ENCODE results near the gene DNASE2B. TPM values are rescaled to one million over a fixed set of nuclear protein-coding genes. Genes with fewer than 3 reads are reported as not detected.

Gene DNASE2B
- total and polyA plus RNA-seq, 10 donors = 0.13 to 4.6 (median 0.50) TPM; not detected in 2

DNA sequence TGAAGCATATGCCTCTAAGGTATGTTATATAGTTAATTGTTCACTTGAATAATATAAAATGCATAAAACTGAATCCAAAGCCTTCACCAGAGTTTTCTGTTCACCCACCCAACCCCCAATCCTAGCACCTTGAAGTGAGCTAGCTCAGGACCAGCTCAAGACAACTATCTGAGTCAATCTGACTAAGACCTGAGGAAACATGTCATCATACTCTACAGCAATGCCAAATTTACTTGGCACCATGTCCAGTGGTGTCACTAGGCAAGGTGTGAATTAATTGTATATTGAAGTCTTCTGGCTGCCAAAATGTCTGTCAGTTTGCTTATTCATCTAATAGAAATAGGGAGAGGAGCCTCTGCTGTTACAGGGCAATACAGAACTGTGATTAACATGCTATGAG lies 3.8 kb downstream of the DNASE2B start:
- no peak overlapping the region for H3K27ac ChIP-seq
- TF ChIP-seq POLR2A (IDR thresholded peaks at IDR 0.05) = no peak
- TF ChIP-seq, protein P1, sequence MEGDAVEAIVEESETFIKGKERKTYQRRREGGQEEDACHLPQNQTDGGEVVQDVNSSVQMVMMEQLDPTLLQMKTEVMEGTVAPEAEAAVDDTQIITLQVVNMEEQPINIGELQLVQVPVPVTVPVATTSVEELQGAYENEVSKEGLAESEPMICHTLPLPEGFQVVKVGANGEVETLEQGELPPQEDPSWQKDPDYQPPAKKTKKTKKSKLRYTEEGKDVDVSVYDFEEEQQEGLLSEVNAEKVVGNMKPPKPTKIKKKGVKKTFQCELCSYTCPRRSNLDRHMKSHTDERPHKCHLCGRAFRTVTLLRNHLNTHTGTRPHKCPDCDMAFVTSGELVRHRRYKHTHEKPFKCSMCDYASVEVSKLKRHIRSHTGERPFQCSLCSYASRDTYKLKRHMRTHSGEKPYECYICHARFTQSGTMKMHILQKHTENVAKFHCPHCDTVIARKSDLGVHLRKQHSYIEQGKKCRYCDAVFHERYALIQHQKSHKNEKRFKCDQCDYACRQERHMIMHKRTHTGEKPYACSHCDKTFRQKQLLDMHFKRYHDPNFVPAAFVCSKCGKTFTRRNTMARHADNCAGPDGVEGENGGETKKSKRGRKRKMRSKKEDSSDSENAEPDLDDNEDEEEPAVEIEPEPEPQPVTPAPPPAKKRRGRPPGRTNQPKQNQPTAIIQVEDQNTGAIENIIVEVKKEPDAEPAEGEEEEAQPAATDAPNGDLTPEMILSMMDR (IDR thresholded peaks at IDR 0.05 in 8 of 11, conservative IDR thresholded peaks at IDR 0.05 in 3 of 11) = no peak
- TF ChIP-seq POLR2AphosphoS5 (IDR thresholded peaks at IDR 0.05) = no peak
- H3K4me3 ChIP-seq = no peak overlapping the region
- H3K36me3 ChIP-seq = no peaks in the 10 kb centered on the region
- DNase-seq = no peak
- intact Hi-C loops (cut with DNase I; ENCODE audit: low total_unique reads) = no loop called here
- H3K9me3 ChIP-seq = no peaks in the 10 kb centered on the region
- no peaks in the 10 kb centered on the region for H3K4me1 ChIP-seq
- no peaks in the 10 kb centered on the region for H3K27me3 ChIP-seq (replicated peaks in 1 of 7)

DNA sequence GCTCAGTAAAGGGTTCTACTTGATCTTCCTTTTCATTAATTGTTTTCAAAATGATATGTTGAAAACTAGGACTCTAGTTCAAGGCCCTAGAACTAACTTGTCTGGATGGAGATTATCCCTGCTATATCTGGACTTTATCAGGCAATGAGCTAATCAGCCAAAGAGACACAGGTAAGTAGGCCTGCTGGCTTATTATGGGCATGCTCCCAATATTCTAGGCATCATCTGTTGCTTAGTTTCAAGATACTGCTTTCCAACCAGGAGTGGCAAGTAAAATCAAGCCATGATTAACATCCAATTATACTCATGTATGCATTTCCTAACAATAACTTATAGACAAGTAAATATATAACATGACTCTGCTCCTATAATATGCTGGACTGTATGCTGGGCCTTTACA lies 4.2 kb downstream of the DNASE2B start:
- Histone ChIP-seq H3K27me3 (replicated peaks in 1 of 7) (no peaks in the 10 kb centered on the region), H3K9me3 (no peaks in the 10 kb centered on the region), H3K27ac (no peak overlapping the region), H3K4me3 (no peak overlapping the region), H3K4me1 (no peaks in the 10 kb centered on the region), H3K36me3 (no peaks in the 10 kb centered on the region)
- TF ChIP-seq POLR2A (IDR thresholded peaks at IDR 0.05) = no peak
- DNase-seq = no peak
- intact Hi-C loops (cut with DNase I; ENCODE audit: low total_unique reads) = no loop called here

DNA sequence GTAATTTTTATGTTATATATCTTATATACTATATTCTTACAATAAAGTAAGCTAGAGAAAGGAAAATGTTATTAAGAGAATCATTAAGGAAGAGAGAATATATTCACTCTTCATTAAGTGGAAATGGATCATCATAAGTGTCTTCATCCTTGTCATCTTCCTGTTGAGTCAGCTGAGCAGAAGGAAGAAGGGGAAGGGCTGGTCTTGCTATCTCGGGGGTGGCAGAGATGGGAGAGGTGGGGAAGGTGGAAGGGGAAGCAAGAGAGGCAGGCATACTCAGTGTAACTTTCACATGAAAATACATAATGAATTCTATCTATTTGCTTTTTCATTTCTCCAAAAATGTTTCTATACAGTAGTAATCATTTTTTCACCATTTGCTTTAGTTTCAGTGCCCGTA lies 5.1 kb downstream of the DNASE2B start:
- H3K9me3 ChIP-seq = no peaks in the 10 kb centered on the region
- H3K4me3 ChIP-seq = no peak overlapping the region
- no peak overlapping the region for H3K27ac ChIP-seq
- no peaks in the 10 kb centered on the region for H3K4me1 ChIP-seq
- 45 to 87% (median 59%) methylated on average over 2 of the region's 2 CpGs for WGBS, 5 donors
- TF ChIP-seq POLR2AphosphoS5 (IDR thresholded peaks at IDR 0.05) = no peak
- no peak for TF ChIP-seq POLR2A (IDR thresholded peaks at IDR 0.05)
- TF ChIP-seq, protein P1 (IDR thresholded peaks at IDR 0.05 in 8 of 11, conservative IDR thresholded peaks at IDR 0.05 in 3 of 11) = no peak
- H3K36me3 ChIP-seq = no peaks in the 10 kb centered on the region
- H3K27me3 ChIP-seq (replicated peaks in 1 of 7) = no peaks in the 10 kb centered on the region
- intact Hi-C loops (cut with DNase I; ENCODE audit: low total_unique reads) = no loop called here
- DNase-seq = no peak

DNA sequence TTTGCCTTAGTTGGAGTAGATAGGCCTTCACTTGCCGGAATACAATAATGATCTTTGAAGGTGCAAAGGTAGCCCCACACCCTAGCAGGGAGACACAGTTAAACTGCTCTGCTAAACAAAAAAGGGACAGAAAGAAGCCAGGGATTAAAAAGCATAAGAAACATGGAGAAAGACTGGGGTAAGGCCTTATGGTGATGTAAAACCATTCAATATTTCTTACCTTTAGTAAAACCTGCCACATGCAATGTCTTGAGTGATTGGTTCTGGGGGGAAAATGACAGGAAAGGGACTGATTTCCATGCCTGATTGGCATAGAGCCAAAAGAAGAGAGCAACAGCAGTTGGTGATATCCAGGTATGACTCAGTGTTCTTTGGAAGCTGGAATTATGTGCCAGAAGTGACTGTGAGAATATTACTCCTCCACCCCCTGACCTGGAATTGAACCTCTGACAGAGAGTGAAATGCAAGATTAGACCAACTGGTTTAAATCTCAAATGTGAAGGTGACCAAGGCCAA lies 8.1 kb downstream of the DNASE2B start:
- Histone ChIP-seq H3K27ac (no peak overlapping the region), H3K4me3 (no peak overlapping the region), H3K4me1 (no peaks in the 10 kb centered on the region), H3K9me3 (no peaks in the 10 kb centered on the region), H3K36me3 (no peaks in the 10 kb centered on the region), H3K27me3 (replicated peaks in 1 of 7) (no peaks in the 10 kb centered on the region)
- 90 to 100% (median 100%) methylated on average over 1 of the region's 1 CpG for WGBS, 5 donors
- TF ChIP-seq, protein P1 (IDR thresholded peaks at IDR 0.05 in 8 of 11, conservative IDR thresholded peaks at IDR 0.05 in 3 of 11) = no peak
- TF ChIP-seq POLR2A (IDR thresholded peaks at IDR 0.05) (no peak), POLR2AphosphoS5 (IDR thresholded peaks at IDR 0.05) (no peak)
- intact Hi-C loops (cut with DNase I; ENCODE audit: low total_unique reads) = no loop called here
- no peak for DNase-seq

DNA sequence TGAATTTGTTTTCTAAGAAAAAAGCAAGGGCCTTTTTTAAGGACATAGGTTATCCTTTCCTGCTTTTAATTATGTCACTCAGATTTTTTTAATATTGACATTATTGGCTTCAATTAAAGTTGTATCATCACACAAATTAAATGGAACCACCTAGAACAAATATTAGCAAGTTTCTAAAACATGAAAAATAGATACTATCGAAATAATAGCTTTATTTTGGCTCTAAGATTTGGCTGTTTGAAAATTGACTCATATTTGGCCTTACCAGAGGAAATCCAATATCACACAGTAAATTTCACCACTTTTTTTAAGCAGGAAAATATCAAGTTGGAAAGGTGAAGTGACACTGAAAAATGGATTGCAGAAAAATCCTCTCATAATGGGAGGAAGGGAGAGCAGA lies 9.2 kb downstream of the DNASE2B start:
- Histone ChIP-seq H3K4me3 (no peak overlapping the region), H3K4me1 (no peaks in the 10 kb centered on the region), H3K27ac (peak overlapping the region in 1 of 8 donors; percentile 5), H3K36me3 (no peaks in the 10 kb centered on the region), H3K9me3 (no peaks in the 10 kb centered on the region), H3K27me3 (replicated peaks in 1 of 7) (no peaks in the 10 kb centered on the region)
- TF ChIP-seq POLR2A (IDR thresholded peaks at IDR 0.05) = no peak
- TF ChIP-seq, protein P1 (IDR thresholded peaks at IDR 0.05 in 8 of 11, conservative IDR thresholded peaks at IDR 0.05 in 3 of 11) = no peak
- TF ChIP-seq POLR2AphosphoS5 (IDR thresholded peaks at IDR 0.05) = no peak
- DNase-seq = no peak
- WGBS, 5 donors = 80 to 84% (median 83%) methylated on average over 1 of the region's 1 CpG
- intact Hi-C loops (cut with DNase I; ENCODE audit: low total_unique reads) = no loop called here
